Heart left ventricle (tissue), 16 donors: ENCODE measurements around the gene SORBS1. TPM values are rescaled to one million over a fixed set of nuclear protein-coding genes. Genes with fewer than 3 reads are reported as not detected.
A peak's percentile ranks its signal among the peaks of the same experiment; 100 is the strongest.

ENCODE experiments used
- ATAC-seq, 4 donors: fragments of 200-7000 bp; cut with Tn5 transposase; one replicate each; pipeline ENCODE4 v1.9.1; 2020 to 2022; ENCODE audit warnings: moderate library complexity in 4 of 4, mild to moderate bottlenecking in 3 of 4, moderate number of reproducible peaks in 1 of 4
- DNase-seq, 5 donors: peaks; one replicate each; pipeline ENCODE4 v3.0.0-alpha.2; 2020
- H3K27ac ChIP-seq, 12 donors: fragments of 200-600 bp; sonication (generic) in 4 of 12; one replicate each; pipeline versions ENCODE4 v1.5.0 to v1.8.0; 2016 to 2022; ENCODE audit warnings: mild to moderate bottlenecking in 2 of 12
- H3K27me3 ChIP-seq, 9 donors: fragments of 200-600 bp; sonication (generic) in 2 of 9; one replicate each; pipeline versions ENCODE4 v1.5.1 to v1.8.0; 2016 to 2022; ENCODE audit warnings: mild to moderate bottlenecking in 3 of 9
- H3K36me3 ChIP-seq, 9 donors: fragments of 200-600 bp; sonication (generic) in 2 of 9; one replicate each; pipeline versions ENCODE4 v1.5.0 to v1.8.0; 2018 to 2022; ENCODE audit warnings: mild to moderate bottlenecking in 2 of 9
- H3K4me1 ChIP-seq, 12 donors: fragments of 200-600 bp; sonication (generic) in 4 of 12; one replicate each; pipeline versions ENCODE4 v1.5.0 to v1.8.0; 2016 to 2022; ENCODE audit warnings: mild to moderate bottlenecking in 3 of 12
- H3K4me3 ChIP-seq, 12 donors: fragments of 200-600 bp; sonication (generic) in 4 of 12; one replicate each; pipeline versions ENCODE4 v1.5.0 to v1.8.0; 2017 to 2022; ENCODE audit warnings: mild to moderate bottlenecking in 9 of 12, moderate library complexity in 4 of 12
- H3K9me3 ChIP-seq, 12 donors: fragments of 200-600 bp; sonication (generic) in 4 of 12; one replicate each; pipeline versions ENCODE4 v1.5.0 to v1.8.0; 2016 to 2022; ENCODE audit warnings: mild to moderate bottlenecking in 1 of 12
- POLR2A ChIP-seq, 2 donors: fragments of 450-650 bp; IDR thresholded peaks; one replicate each; pipeline ENCODE4 v1.6.1; 2017; ENCODE audit warnings: antibody characterized with exemption in 2 of 2, mild to moderate bottlenecking in 2 of 2, moderate library complexity in 2 of 2
- WGBS, 4 donors: extraction: QIAGEN DNeasy Blood & Tissue Kit in 2 of 4; methylation state at CpG; one replicate each; pipeline versions ENCODE4 v1.1.5 to v1.1.7; 2013 to 2018; 5-methylcytosine and 5-hydroxymethylcytosine counted together
- intact Hi-C, 10 donors: fragments of 100-400 bp; cut with DNase I; formaldehyde crosslinking; loops; one replicate each; pipeline versions ENCODE4 v1.11.1 to v1.14.2; 2022
- polyA plus RNA-seq, 2 donors: library from polyadenylated mRNA; stranded (reverse); fragments of 200-250 nt; gene quantifications; one replicate each; pipeline ENCODE4 v1.2.3, GENCODE V29; 2013
- total RNA-seq, 9 donors: library from RNA; depleted of rRNA in 2 of 9; stranded (reverse); fragments of >200 nt in 2 of 9; fragmentation: NEBNext Ultra II Directional in 3 of 9; extraction: Animal tissue kit (Norgen Biotek cat#: 25700) in 3 of 9; gene quantifications; one replicate each; pipeline versions ENCODE4 v1.1.0 to v1.2.4, GENCODE V29; 2016 to 2023
- TF ChIP-seq, protein P1 (sequence below), 12 donors: fragments of 200-600 bp; sonication (generic) in 4 of 12; IDR thresholded peaks; one replicate each; pipeline versions ENCODE4 v1.5.0 to v1.8.0; 2018 to 2022; ENCODE audit warnings: antibody characterized with exemption in 12 of 12, mild to moderate bottlenecking in 5 of 12
- donor health status: ischemic (EF 13 %, LVEDD 7.1; RV severe dilation, severe dysfunction).
- donor health status: healthy with polysubstance abuse.
- donor health status: DM: no; HTN: yes; CAD: no.
- donor health status: DM: no; HTN: no; CAD: no.
- donor health status: ischemic (EF 25% LVEDD 6.9; RV normal size, moderate dysfunction).
- donor health status: ischemic (EF 25% LVEDD 5.7; RV mildly dilated, moderate dysfunction).
- donor health status: healthy.
- donor health status: DM: yes; HTN: yes; CAD: no.
- donor health status: ischemic (EF 35%, LVEDD 5.7; RV mildly dilated, moderate dysfunction).
- donor health status: nonischemic (EF 11% LVEDD 7.7; RV severe dilation, severe dysfunction).
- donor health status: DM: yes; HTN: yes; CAD: no.
- donor health status: PGD.
- donor health status: ischemic (EF 29% LVEDD 5.4; RV normal size, mild dysfunction).
- donor health status: nonischemic (EF 23%, LVEDD 6.1; RV moderate dilation, normal function).

Gene SORBS1
- total and polyA plus RNA-seq, 11 donors: 355 to 1,440 (median 886) TPM

DNA sequence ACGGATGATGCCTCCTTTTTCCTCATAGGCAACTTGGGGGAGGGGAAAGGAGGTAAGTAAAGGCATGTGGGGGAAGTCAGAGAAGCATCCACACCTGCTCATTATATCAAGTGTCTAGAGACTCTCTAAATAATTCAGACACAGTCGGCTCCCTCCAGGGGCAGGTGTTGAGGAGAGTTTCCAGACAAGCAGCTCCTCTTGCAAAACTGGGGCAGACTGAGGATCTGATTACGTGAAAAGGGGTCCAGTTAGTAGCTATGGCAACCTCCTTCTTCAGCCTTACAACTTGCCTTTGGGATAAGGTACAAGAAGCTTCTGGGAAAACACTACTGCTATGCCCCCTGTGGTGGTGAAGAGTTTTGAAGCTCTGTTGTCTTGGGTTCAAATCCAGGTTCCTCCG is 39.0 kb upstream of the SORBS1 start:
- ATAC-seq (no peak), DNase-seq (no peak)
- H3K27me3 ChIP-seq: no peaks in the 10 kb centered on the region
- TF ChIP-seq POLR2A (IDR thresholded peaks at IDR 0.05): no peak
- TF ChIP-seq, protein P1, sequence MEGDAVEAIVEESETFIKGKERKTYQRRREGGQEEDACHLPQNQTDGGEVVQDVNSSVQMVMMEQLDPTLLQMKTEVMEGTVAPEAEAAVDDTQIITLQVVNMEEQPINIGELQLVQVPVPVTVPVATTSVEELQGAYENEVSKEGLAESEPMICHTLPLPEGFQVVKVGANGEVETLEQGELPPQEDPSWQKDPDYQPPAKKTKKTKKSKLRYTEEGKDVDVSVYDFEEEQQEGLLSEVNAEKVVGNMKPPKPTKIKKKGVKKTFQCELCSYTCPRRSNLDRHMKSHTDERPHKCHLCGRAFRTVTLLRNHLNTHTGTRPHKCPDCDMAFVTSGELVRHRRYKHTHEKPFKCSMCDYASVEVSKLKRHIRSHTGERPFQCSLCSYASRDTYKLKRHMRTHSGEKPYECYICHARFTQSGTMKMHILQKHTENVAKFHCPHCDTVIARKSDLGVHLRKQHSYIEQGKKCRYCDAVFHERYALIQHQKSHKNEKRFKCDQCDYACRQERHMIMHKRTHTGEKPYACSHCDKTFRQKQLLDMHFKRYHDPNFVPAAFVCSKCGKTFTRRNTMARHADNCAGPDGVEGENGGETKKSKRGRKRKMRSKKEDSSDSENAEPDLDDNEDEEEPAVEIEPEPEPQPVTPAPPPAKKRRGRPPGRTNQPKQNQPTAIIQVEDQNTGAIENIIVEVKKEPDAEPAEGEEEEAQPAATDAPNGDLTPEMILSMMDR (IDR thresholded peaks at IDR 0.05): no peak
- no peak overlapping the region for H3K4me3 ChIP-seq
- WGBS, 4 donors: 79 to 84% (median 81%) methylated on average over 4 of the region's 4 CpGs
- H3K27ac ChIP-seq: no peak overlapping the region
- peaks cover 0 to 4% (median 0%) of the 10 kb centered on the region in 9 donors for H3K36me3 ChIP-seq
- peaks cover 0 to 6% (median 0%) of the 10 kb centered on the region in 12 donors for H3K9me3 ChIP-seq
- intact Hi-C loops: loop anchor here in 9 of 10 donors (2.0 to 10.0 kb wide), 6 partner anchors 38 to 355 kb away; partner anchors contain the start of gene SORBS1 (in 2 of the 9)
- peaks cover 0 to 24% (median 7%) of the 10 kb centered on the region in 12 donors for H3K4me1 ChIP-seq

DNA sequence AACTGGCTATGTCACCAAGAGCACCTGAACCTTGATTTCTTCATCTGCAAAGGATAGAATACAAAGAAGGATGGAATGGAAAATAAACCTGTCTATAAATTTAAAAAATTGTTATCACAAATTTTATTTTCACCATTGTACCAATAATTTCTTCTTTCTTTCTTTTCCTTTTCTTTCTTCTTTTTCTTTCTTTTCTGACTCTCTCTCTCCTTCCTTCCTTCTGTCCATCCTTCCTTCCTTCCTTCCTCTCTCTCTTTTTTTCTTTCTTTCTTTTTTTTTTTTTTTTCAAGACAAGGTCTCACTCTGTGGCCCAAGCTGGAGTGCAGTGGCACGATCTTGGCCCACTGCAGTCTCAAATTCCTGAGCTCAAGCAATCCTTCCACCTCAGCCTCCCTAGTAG is 36.6 kb upstream of the SORBS1 start:
- 87 to 100% (median 90%) methylated on average over 1 of the region's 1 CpG for WGBS, 4 donors
- DNase-seq (no peak), ATAC-seq (no peak)
- Histone ChIP-seq H3K9me3 (peaks cover 0 to 6% (median 0%) of the 10 kb centered on the region in 12 donors), H3K36me3 (no peaks in the 10 kb centered on the region), H3K4me3 (no peak overlapping the region), H3K27ac (no peak overlapping the region), H3K27me3 (no peaks in the 10 kb centered on the region), H3K4me1 (peaks cover 0 to 12% (median 3%) of the 10 kb centered on the region in 12 donors)
- intact Hi-C loops: no loop called here
- no peak for TF ChIP-seq POLR2A (IDR thresholded peaks at IDR 0.05)
- TF ChIP-seq, protein P1 (IDR thresholded peaks at IDR 0.05): no peak

DNA sequence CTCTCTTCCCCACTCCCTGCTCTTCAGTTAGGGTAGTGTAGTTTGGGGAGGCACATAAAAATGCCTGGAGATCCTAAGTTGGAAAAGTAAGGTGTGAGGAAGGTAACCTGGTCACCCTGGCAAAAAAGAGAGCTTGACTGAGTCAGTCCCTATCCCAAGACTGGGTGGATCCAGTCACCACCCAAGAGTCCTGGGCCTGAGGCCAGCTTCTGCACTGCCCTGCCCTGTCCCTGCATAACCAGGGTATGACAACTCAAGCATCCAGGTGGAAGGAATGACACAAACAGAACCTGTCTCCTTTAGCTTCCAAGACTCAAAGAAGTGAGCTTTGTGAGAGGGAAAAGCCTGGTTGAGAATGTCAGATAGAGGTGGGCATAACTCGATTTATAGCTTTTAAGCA is 26.9 kb upstream of the SORBS1 start:
- intact Hi-C loops: no loop called here
- H3K4me1 ChIP-seq: no peaks in the 10 kb centered on the region
- 94 to 100% (median 95%) methylated on average over 1 of the region's 1 CpG for WGBS, 4 donors
- H3K27me3 ChIP-seq: peaks cover 0 to 4% (median 0%) of the 10 kb centered on the region in 9 donors
- H3K9me3 ChIP-seq: no peaks in the 10 kb centered on the region
- no peak overlapping the region for H3K27ac ChIP-seq
- no peak overlapping the region for H3K4me3 ChIP-seq
- TF ChIP-seq, protein P1 (IDR thresholded peaks at IDR 0.05): no peak
- no peak for TF ChIP-seq POLR2A (IDR thresholded peaks at IDR 0.05)
- no peaks in the 10 kb centered on the region for H3K36me3 ChIP-seq
- peak in 1 of 4 donors; percentile 34 for ATAC-seq
- DNase-seq: no peak

DNA sequence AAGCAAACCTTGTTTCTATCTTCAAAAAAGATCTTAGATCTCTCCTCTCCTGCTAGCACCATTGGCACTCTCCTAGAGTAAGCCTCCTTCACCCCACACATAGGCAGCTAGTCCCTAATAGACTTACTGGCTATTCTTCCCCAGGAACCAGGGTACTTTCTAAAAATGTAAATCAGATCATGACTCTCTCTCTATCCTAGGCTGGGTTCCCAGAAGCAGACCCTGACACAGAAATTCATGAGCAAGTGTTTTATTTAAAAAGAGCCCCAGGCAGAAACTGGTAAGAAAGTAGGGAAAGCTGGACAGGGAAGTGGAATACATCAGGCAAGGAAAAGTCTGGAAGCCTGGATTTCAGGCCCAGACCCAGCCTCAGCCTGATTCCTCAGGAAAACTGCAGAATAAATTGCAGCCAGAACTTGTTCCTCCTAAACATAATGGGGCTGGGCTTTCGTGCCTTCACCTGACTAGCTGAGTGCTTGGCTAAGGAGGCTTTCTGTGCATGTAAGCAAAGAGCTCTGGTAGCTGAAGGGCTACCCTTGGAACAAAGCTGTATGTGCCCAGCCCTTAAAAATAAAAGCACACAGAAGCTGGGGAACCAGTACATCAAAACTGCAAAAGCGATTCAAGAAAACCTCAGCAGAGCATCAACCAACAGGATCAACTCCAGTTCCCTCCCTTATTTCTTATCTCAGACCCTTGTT is 18.8 kb upstream of the SORBS1 start:
- ATAC-seq: no peak
- WGBS, 4 donors: 61 to 76% (median 73%) methylated on average over 2 of the region's 2 CpGs
- Histone ChIP-seq H3K27ac (no peak overlapping the region), H3K27me3 (no peaks in the 10 kb centered on the region), H3K4me1 (peaks cover 0 to 16% (median 6%) of the 10 kb centered on the region in 12 donors), H3K36me3 (no peaks in the 10 kb centered on the region), H3K9me3 (no peaks in the 10 kb centered on the region), H3K4me3 (no peak overlapping the region)
- DNase-seq: no peak
- intact Hi-C loops: no loop called here
- no peak for TF ChIP-seq POLR2A (IDR thresholded peaks at IDR 0.05)
- TF ChIP-seq, protein P1 (IDR thresholded peaks at IDR 0.05): no peak
